HEK293 (cell line): ENCODE measurements around the gene ARHGEF7.

Experiments
- CTCF ChIA-PET: fragments of 350-600 bp; formaldehyde crosslinking; extraction: SDS; loops from one replicate; lab custom pipeline; 2021; ENCODE audit warnings: antibody characterized with exemption; lab: Yijun Ruan, JAX
- POLR2A ChIA-PET: fragments of 300-600 bp; formaldehyde crosslinking; extraction: SDS; loops from one replicate; lab custom pipeline; 2020; ENCODE audit warnings: antibody characterized with exemption, inconsistent platforms; lab: Yijun Ruan, JAX
- H3K27ac ChIP-seq: fragments of 200-500 bp; sonication (Bioruptor generic); 2 replicates; pipeline ENCODE4 v1.5.1; 2014; ENCODE audit warnings: low read depth, low read length, control low read depth, inconsistent platforms; ENCODE audit errors: extremely low read depth
- H3K36me3 ChIP-seq, 2 experiments: fragments of 200-500 bp in 1 of 2; sonication (Bioruptor generic) in 1 of 2; 1 replicate in 1 of 2; 2 replicates in 1 of 2; pipeline ENCODE4 v1.5.1; 2014 to 2017; ENCODE audit warnings: inconsistent platforms in 2 of 2, low read length in 2 of 2; ENCODE audit not compliant: control insufficient read depth in 2 of 2, insufficient read depth in 1 of 2
- H3K4me1 ChIP-seq: fragments of 200-500 bp; sonication (Bioruptor generic); 2 replicates; pipeline ENCODE4 v1.5.1; 2014; ENCODE audit warnings: mild to moderate bottlenecking, low read length, inconsistent platforms; ENCODE audit not compliant: control insufficient read depth, insufficient read depth
- H3K4me3 ChIP-seq: 2 replicates; pipeline ENCODE4 v1.5.1; 2011; ENCODE audit warnings: low read depth, mild to moderate bottlenecking, control low read depth, low read length, moderate library complexity
- H3K9me3 ChIP-seq: fragments of 200-500 bp; sonication (Bioruptor generic); 2 replicates; pipeline ENCODE4 v1.5.1; 2014; ENCODE audit warnings: low read depth, low read length, inconsistent platforms; ENCODE audit not compliant: control insufficient read depth, insufficient read depth
- BCL11B ChIP-seq: fragments of 450-650 bp; formaldehyde crosslinking; IDR thresholded peaks from 2 replicates; pipeline ENCODE4 v1.5.1; 2016; ENCODE audit warnings: low read depth, missing biosample characterization, missing genetic modification characterization
- IKZF3 ChIP-seq: fragments of 450-650 bp; IDR thresholded peaks from 2 replicates; pipeline ENCODE4 v1.5.0; 2018; ENCODE audit warnings: missing biosample characterization, mild to moderate bottlenecking, missing genetic modification characterization, moderate library complexity
- PBX3 ChIP-seq: sonication (generic); formaldehyde crosslinking; IDR thresholded peaks from 2 replicates; pipeline ENCODE4 v1.8.1; 2022; ENCODE audit warnings: mild to moderate bottlenecking, moderate library complexity, missing genetic modification reagents
- SETDB1 ChIP-seq: IDR thresholded peaks from one replicate; pipeline ENCODE4 v1.6.1; 2017; ENCODE audit warnings: mild to moderate bottlenecking, low read length, moderate library complexity, mixed read lengths; ENCODE audit not compliant: insufficient read length
- ZIC2 ChIP-seq: fragments of 450-650 bp; formaldehyde crosslinking; IDR thresholded peaks from 2 replicates; pipeline ENCODE4 v1.5.1; 2016; ENCODE audit warnings: missing biosample characterization, missing genetic modification characterization
- ZNF302 ChIP-seq: fragments of 450-650 bp; formaldehyde crosslinking; IDR thresholded peaks from 2 replicates; pipeline ENCODE4 v1.5.1; 2016; ENCODE audit warnings: missing biosample characterization, missing genetic modification characterization, low read depth
- ZNF341 ChIP-seq: fragments of 450-650 bp; formaldehyde crosslinking; IDR thresholded peaks from 2 replicates; pipeline ENCODE4; 2016; ENCODE audit warnings: low read depth, missing biosample characterization, missing genetic modification characterization
- ZNF354C ChIP-seq: fragments of 450-650 bp; formaldehyde crosslinking; IDR thresholded peaks from 2 replicates; pipeline ENCODE4 v1.5.1; 2016; ENCODE audit warnings: missing biosample characterization, missing genetic modification characterization, low read depth, borderline replicate concordance
- ZNF426 ChIP-seq: fragments of 450-650 bp; formaldehyde crosslinking; IDR thresholded peaks from 2 replicates; pipeline ENCODE4 v1.5.1; 2017; ENCODE audit warnings: missing biosample characterization, missing genetic modification characterization, mild to moderate bottlenecking, inconsistent platforms, moderate library complexity
- ZNF501 ChIP-seq: fragments of 450-650 bp; formaldehyde crosslinking; IDR thresholded peaks from 2 replicates; pipeline ENCODE4 v1.5.1; 2016; ENCODE audit warnings: missing biosample characterization, missing genetic modification characterization
- ZNF514 ChIP-seq: fragments of 450-650 bp; formaldehyde crosslinking; IDR thresholded peaks from 2 replicates; pipeline ENCODE4 v1.5.1; 2016; ENCODE audit warnings: missing biosample characterization, missing genetic modification characterization
- ZNF530 ChIP-seq: fragments of 450-650 bp; formaldehyde crosslinking; IDR thresholded peaks from 2 replicates; pipeline ENCODE4 v1.5.1; 2016; ENCODE audit warnings: low read depth, missing biosample characterization, missing genetic modification characterization
- ZNF623 ChIP-seq: fragments of 450-650 bp; formaldehyde crosslinking; IDR thresholded peaks from 2 replicates; pipeline ENCODE4 v1.5.1; 2016; ENCODE audit warnings: missing biosample characterization, missing genetic modification characterization
- ZNF677 ChIP-seq: fragments of 450-650 bp; IDR thresholded peaks from 2 replicates; pipeline ENCODE4 v1.5.0; 2018; ENCODE audit warnings: missing biosample characterization, mild to moderate bottlenecking, missing genetic modification characterization, moderate library complexity
- ZNF692 ChIP-seq: fragments of 450-650 bp; formaldehyde crosslinking; IDR thresholded peaks from 2 replicates; pipeline ENCODE4 v1.5.1; 2016; ENCODE audit warnings: missing biosample characterization, missing genetic modification characterization
- ZNF76 ChIP-seq: fragments of 450-650 bp; formaldehyde crosslinking; IDR thresholded peaks from 2 replicates; pipeline ENCODE4; 2016; ENCODE audit warnings: low read depth, missing biosample characterization, missing genetic modification characterization, borderline replicate concordance
- ZNF777 ChIP-seq: fragments of 450-650 bp; formaldehyde crosslinking; IDR thresholded peaks from 2 replicates; pipeline ENCODE4 v1.5.1; 2017; ENCODE audit warnings: missing biosample characterization, missing genetic modification characterization, borderline replicate concordance
- ZNF785 ChIP-seq: fragments of 450-650 bp; formaldehyde crosslinking; IDR thresholded peaks from 2 replicates; pipeline ENCODE4 v1.5.1; 2016; ENCODE audit warnings: missing biosample characterization, missing genetic modification characterization
- ZXDB ChIP-seq: fragments of 450-650 bp; formaldehyde crosslinking; IDR thresholded peaks from 2 replicates; pipeline ENCODE4 v1.5.1; 2016; ENCODE audit warnings: missing biosample characterization, missing genetic modification characterization
- TF ChIP-seq, protein P1 (sequence below): fragments of 450-650 bp; formaldehyde crosslinking; IDR thresholded peaks from 2 replicates; pipeline ENCODE4 v1.5.1; 2016; ENCODE audit warnings: missing biosample characterization, missing genetic modification characterization
- TF ChIP-seq, protein P2 (sequence below): fragments of 450-650 bp; formaldehyde crosslinking; IDR thresholded peaks from 2 replicates; pipeline ENCODE4 v1.5.1; 2016; ENCODE audit warnings: missing biosample characterization, missing genetic modification characterization, borderline replicate concordance
- TF ChIP-seq, protein P3 (sequence below): fragments of 450-650 bp; formaldehyde crosslinking; IDR thresholded peaks from 2 replicates; pipeline ENCODE4 v1.5.1; 2016; ENCODE audit warnings: missing biosample characterization, missing genetic modification characterization

ARHGEF7 gene

GRCh38 chr13:111228262-111229144 lies 113.4 kb downstream of the ARHGEF7 start:
- H3K9me3 ChIP-seq, result no peaks in the 10 kb centered on the region
- TF ChIP-seq ZNF501 (tag by site-specific recombination) (no peak), ZIC2 (0 out of 2 replicates have a peak, but pooled peaks have one; percentile 20)
- peaks cover 0 to 4% of the 10 kb centered on the region in 2 experiments; a peak in 1 of 3 replicates for H3K36me3 ChIP-seq
- POLR2A ChIA-PET, result no interaction called here
- H3K4me3 ChIP-seq, result no peak overlapping the region
- CTCF ChIA-PET, result interaction anchor here (0.6 kb wide), 1 partner anchor 201 kb away, joined by 3 read pairs; no protein-coding TSS in a partner anchor
- no peaks in the 10 kb centered on the region for H3K4me1 ChIP-seq
- no peak overlapping the region for H3K27ac ChIP-seq

DNA sequence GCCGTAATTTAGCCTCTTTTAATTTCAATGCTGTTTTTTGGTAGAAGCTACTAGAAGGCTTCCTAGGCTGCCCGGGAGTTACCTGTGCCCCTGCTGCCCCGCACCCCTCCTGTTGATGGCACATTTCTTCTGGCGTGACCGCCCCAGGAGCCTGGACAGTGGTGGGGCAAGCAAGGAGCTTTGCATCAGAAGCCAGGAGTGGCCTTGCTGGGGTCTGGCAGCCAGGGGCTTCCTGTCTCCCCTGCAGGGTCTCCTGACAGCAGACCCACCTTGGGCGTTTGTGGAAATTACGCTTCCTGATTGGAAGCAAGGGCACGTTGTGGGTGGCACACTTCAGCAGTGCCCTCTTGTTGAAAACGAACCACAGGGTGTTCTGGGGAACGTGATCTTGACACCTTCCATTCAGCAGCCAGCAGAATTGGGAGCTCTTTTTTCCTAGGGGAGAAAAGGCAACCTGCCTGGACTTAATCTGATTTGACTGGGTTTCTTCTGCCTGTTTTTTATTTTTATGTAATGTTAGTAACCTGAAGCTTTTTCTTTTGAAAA lies 115.3 kb downstream of the ARHGEF7 start:
- H3K4me1 ChIP-seq, result no peaks in the 10 kb centered on the region
- no peak overlapping the region for H3K4me3 ChIP-seq
- POLR2A ChIA-PET, result no interaction called here
- TF ChIP-seq PBX3, result no peak
- no peak for TF ChIP-seq ZXDB (tag by site-specific recombination)
- TF ChIP-seq SETDB1, result no peak
- TF ChIP-seq ZNF530, result no peak
- TF ChIP-seq, protein P1, sequence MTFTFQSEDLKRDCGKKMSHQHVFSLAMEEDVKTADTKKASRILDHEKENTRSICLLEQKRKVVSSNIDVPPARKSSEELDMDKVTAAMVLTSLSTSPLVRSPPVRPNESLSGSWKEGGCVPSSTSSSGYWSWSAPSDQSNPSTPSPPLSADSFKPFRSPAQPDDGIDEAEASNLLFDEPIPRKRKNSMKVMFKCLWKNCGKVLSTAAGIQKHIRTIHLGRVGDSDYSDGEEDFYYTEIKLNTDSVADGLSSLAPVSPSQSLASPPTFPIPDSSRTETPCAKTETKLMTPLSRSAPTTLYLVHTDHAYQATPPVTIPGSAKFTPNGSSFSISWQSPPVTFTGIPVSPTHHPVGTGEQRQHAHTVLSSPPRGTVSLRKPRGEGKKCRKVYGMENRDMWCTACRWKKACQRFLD (tag by site-specific recombination), result no peak
- no peak for TF ChIP-seq ZNF623 (tag by site-specific recombination)
- no peak for TF ChIP-seq ZNF692 (tag by site-specific recombination)
- TF ChIP-seq, protein P2, sequence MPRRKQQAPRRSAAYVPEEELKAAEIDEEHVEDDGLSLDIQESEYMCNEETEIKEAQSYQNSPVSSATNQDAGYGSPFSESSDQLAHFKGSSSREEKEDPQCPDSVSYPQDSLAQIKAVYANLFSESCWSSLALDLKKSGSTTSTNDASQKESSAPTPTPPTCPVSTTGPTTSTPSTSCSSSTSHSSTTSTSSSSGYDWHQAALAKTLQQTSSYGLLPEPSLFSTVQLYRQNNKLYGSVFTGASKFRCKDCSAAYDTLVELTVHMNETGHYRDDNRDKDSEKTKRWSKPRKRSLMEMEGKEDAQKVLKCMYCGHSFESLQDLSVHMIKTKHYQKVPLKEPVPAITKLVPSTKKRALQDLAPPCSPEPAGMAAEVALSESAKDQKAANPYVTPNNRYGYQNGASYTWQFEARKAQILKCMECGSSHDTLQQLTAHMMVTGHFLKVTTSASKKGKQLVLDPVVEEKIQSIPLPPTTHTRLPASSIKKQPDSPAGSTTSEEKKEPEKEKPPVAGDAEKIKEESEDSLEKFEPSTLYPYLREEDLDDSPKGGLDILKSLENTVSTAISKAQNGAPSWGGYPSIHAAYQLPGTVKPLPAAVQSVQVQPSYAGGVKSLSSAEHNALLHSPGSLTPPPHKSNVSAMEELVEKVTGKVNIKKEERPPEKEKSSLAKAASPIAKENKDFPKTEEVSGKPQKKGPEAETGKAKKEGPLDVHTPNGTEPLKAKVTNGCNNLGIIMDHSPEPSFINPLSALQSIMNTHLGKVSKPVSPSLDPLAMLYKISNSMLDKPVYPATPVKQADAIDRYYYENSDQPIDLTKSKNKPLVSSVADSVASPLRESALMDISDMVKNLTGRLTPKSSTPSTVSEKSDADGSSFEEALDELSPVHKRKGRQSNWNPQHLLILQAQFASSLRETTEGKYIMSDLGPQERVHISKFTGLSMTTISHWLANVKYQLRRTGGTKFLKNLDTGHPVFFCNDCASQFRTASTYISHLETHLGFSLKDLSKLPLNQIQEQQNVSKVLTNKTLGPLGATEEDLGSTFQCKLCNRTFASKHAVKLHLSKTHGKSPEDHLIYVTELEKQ (tag by site-specific recombination), result no peak
- TF ChIP-seq ZNF302, result no peak
- TF ChIP-seq ZNF76 (tag by site-specific recombination), result no peak
- no peak for TF ChIP-seq ZNF514 (tag by site-specific recombination)
- TF ChIP-seq, protein P3, sequence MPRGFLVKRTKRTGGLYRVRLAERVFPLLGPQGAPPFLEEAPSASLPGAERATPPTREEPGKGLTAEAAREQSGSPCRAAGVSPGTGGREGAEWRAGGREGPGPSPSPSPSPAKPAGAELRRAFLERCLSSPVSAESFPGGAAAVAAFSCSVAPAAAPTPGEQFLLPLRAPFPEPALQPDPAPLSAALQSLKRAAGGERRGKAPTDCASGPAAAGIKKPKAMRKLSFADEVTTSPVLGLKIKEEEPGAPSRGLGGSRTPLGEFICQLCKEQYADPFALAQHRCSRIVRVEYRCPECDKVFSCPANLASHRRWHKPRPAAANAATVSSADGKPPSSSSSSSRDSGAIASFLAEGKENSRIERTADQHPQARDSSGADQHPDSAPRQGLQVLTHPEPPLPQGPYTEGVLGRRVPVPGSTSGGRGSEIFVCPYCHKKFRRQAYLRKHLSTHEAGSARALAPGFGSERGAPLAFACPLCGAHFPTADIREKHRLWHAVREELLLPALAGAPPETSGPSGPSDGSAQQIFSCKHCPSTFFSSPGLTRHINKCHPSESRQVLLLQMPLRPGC (tag by site-specific recombination), result no peak
- no peak for TF ChIP-seq ZNF785 (tag by site-specific recombination)
- TF ChIP-seq ZNF677 (tag by site-specific recombination), result no peak
- TF ChIP-seq ZNF426 (tag by site-specific recombination), result no peak
- TF ChIP-seq ZNF341, result no peak
- no peak for TF ChIP-seq IKZF3 (tag by site-specific recombination)
- no peak for TF ChIP-seq BCL11B
- TF ChIP-seq ZNF777 (tag by site-specific recombination), result no peak
- TF ChIP-seq ZNF354C (tag by site-specific recombination), result no peak
- no peak overlapping the region for H3K27ac ChIP-seq
- no peaks in the 10 kb centered on the region for H3K9me3 ChIP-seq
- CTCF ChIA-PET, result interaction anchor here (0.6 kb wide), 1 partner anchor 13 kb away, joined by 3 read pairs; no protein-coding TSS in a partner anchor
- H3K36me3 ChIP-seq, result peaks cover 0 to 10% of the 10 kb centered on the region in 2 experiments; a peak in 1 of 3 replicates
